Activated CD8-positive, alpha-beta memory T cell treated with anti-CD3 and anti-CD28 coated beads for 36 hours (primary cell): Measurements from ENCODE around the gene CLCNKB. TPM values are rescaled to one million over a fixed set of nuclear protein-coding genes. Genes with fewer than 3 reads are reported as not detected.

Experiments
- CTCF ChIA-PET: fragments of 350-600 bp; sonication (Branson Sonifier 250); formaldehyde crosslinking; loops from one replicate; lab custom pipeline; 2021; ENCODE audit warnings: antibody characterized with exemption; lab: Charles Lee
- POLR2A ChIA-PET: fragments of 350-600 bp; sonication (Branson Sonifier 250); formaldehyde crosslinking; loops from one replicate; lab custom pipeline; 2021; ENCODE audit warnings: antibody characterized with exemption; lab: Charles Lee
- total RNA-seq, 2 experiments: library from RNA; stranded (reverse); gene quantifications; one replicate each; pipeline ENCODE4 v1.2.3, GENCODE V29; 2021

The CLCNKB gene
- total RNA-seq, 2 experiments from 2014 or later, result not detected

DNA sequence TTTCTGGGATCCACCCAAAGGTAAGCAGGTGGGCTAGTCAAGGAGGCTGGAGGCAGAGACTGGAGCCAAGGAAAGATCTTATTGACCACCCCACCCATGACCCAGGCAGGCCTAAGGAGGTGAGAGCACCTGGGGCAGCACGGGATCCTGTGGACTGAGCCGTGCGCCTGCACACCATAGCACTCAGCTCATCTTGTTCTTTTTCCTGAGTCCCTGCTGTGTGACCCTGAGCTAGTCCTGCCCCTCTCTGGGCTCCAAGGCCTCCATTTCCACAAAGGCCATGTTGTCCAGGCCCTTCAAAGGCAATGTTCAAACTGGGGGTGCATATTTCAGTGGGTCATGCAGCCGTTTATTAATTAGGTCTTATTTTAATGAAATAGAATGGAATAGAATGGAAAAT lies 22.7 kb downstream of the CLCNKB start:
- POLR2A ChIA-PET, result no interaction called here

DNA sequence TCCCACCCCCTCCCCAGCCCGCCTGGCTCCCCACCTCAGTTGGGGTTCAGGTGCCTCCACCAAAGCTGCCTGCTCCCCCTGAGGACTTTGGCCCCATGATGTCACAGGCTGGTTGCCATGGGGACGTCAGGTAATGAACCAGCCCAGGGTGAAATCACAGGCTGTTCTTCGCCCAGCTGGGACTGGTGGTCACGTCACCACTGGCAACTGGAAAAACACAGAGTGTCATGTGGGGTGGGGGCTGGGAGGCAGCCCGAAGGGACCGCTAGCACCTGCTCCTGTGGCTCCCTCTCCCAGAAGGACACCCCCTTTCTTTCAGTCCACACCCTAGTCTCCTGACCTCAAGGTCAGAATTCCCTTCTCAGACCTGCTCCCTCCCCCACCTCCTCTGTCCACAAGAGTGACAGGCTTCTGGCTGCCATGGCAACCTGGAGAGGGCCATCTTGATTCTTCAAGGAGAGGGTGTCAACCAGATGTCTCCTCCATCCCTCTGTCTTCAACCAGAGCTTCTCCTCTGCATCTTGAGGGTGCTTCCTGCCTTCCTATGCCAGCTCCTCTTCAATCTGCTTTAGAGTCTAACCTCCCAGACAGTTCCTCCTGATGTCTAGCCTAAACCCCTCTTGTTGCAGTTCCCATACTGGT lies 23.7 kb downstream of the CLCNKB start:
- POLR2A ChIA-PET, result interaction anchor here (0.7 kb wide), 1 partner anchor 55 kb away, joined by 3 read pairs; no protein-coding TSS in a partner anchor
- CTCF ChIA-PET, result interaction anchor here (0.6 kb wide), 1 partner anchor 273 kb away, joined by 3 read pairs; no protein-coding TSS in a partner anchor

More for the DNA sequence above, 22.7 kb downstream of the CLCNKB start:
- CTCF ChIA-PET, result interaction anchor here (0.5 kb wide), 1 partner anchor 284 kb away, joined by 3 read pairs; no protein-coding TSS in a partner anchor

DNA sequence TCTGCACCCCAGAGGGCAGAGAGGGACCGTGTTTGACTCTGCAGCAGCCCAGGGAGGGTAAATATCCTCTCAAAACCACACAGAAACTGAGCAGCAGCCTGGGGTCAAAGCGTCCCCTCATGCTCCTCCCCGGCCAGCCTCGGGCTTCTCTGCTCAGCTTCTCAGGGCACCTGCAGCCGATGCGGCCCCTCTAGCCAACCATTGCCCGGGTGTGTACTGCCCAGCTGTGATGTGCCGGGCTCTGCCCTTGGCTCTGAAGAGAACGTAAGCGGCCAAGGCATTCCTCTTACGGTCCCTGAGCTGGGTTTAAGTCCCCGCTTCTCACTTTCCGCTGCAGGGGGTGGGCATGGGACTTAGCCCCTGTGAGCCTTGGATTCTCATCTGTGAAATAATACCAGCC lies 24.4 kb downstream of the CLCNKB start:
- CTCF ChIA-PET, result interaction anchor here (0.6 to 1.6 kb wide), 2 partner anchors 11 to 273 kb away, joined by 3 to 12 read pairs; no protein-coding TSS in a partner anchor
- POLR2A ChIA-PET, result no interaction called here

DNA sequence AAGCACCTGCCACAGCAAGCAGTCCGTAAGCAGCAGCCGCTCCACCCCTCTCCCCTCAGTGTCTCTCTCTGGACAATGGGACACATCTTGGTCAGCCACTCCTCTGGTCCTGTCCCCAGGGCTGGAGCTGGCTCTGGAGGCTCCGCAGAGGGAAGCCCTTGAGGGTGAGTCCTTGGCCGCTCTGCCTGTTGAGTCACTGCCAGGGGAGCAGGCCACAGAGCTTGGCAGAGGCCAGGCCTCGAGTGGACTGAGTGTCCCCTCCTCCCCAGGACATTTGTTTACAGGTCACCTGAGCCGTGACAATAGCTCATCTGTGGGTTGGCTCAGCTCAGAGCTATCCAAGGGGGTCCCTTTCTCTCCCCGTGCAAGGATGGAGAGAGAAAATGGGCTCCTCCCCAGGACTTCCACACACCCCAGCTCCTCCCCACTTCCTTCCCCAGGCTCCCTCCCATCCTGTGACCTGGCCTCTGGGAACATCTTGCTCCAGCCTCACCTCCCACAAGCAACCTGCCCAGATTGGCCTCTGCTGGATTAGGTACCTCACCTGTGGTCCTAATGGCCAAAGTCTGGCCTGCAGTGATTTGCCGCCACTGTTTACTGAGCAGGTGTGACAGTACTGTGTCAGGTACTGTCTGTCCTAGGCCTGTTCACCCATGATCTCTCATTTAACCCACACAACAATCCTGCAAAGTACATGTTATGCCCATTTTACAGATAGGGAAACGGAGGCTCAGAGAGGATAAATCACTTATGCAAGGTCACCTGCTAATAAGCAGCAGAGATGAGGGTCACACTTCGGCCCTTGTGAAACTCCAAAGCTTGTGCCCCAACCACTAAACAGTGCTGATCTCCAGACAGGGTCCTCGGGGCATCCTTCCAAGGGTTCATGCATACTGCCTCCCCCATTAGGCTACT lies 25.0 kb downstream of the CLCNKB start:
- POLR2A ChIA-PET, result no interaction called here
- CTCF ChIA-PET, result interaction anchor here (0.6 to 1.6 kb wide), 3 partner anchors 10 to 104 kb away, joined by 5 to 12 read pairs (median 5); no protein-coding TSS in a partner anchor

DNA sequence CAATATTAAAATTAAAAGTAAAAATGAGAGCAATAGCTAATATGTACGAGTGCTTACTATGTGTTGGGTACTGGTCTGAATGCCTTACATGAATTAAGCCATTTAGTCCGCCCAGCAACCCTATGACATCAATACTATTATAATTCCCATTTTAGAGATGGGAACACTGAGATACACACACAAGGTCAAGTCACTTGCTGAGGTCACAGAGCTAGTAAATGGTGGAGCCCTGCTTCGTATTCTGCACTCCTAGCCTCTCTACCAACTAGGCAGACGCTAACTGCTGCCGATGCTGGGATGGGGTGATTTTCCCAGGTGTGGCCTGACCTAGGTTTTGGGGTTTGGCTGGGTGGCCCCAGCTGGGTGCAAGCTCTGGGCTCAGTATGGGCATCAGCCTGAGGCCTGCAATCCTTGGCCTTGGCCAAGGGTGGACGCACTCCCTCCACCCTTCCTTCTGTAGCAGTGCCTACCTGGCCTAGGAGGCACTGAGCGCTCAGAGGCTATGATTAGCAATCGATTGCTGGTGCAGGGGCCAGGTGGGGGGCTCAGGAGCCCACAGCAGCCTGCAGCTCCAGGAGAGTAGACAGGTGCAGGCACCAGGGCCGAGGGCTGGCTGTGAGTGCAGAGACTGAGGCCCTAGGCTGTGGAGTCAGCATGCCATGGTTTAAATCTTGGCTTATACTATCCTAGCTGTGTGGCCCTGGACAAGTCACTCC lies 27.2 kb downstream of the CLCNKB start:
- ChIA-PET POLR2A (interaction anchor here (0.6 kb wide), 1 partner anchor 255 kb away, joined by 4 read pairs; no protein-coding TSS in a partner anchor), CTCF (interaction anchor here (1.2 to 1.9 kb wide), 3 partner anchors 8 to 173 kb away, joined by 3 to 4 read pairs (median 4); no protein-coding TSS in a partner anchor)

DNA sequence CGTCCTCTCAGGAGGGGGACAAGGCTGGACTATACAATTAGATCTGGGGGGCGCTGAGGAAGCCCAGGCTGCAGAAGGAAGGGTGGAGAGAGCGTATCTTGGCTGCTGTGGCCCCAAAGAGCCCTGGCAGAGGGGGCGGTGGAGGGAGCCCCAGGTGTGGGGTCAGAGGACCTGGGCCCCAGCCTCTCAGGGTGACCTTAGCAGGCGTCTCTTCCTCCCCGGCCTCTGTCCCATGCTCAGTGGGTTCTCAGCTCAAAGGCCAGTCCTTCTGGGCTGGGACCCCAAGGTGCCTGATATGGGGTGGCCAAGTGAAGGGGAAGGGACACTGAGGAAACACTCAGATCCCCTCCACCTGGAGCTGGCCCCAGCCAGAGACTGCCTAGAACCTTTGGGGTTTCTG lies 28.0 kb downstream of the CLCNKB start:
- ChIA-PET CTCF (interaction anchor here (0.6 to 1.7 kb wide), 4 partner anchors 61 to 172 kb away, joined by 3 to 4 read pairs (median 3); no protein-coding TSS in a partner anchor), POLR2A (no interaction called here)

DNA sequence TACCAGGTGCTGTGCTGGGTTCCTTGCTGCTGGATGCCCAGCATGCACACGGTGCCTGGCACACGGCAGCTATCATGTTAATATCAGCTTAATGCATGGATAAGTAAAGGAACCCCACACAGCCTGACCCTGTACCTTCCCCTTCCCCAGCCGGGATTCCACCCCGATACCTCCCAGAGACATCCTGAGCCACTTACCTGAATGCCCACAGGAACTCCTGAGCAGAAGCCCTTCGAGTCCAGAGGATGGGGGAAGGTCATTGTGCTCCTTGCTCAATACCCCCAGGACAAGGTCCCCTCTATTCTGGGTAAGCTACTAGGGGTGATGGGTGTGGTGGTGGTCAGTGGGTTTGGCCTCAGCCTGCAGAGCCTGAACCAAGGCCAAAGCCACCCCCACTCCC lies 28.5 kb downstream of the CLCNKB start:
- ChIA-PET POLR2A (no interaction called here), CTCF (interaction anchor here (0.6 to 1.7 kb wide), 4 partner anchors 61 to 172 kb away, joined by 3 to 4 read pairs (median 3); no protein-coding TSS in a partner anchor)

DNA sequence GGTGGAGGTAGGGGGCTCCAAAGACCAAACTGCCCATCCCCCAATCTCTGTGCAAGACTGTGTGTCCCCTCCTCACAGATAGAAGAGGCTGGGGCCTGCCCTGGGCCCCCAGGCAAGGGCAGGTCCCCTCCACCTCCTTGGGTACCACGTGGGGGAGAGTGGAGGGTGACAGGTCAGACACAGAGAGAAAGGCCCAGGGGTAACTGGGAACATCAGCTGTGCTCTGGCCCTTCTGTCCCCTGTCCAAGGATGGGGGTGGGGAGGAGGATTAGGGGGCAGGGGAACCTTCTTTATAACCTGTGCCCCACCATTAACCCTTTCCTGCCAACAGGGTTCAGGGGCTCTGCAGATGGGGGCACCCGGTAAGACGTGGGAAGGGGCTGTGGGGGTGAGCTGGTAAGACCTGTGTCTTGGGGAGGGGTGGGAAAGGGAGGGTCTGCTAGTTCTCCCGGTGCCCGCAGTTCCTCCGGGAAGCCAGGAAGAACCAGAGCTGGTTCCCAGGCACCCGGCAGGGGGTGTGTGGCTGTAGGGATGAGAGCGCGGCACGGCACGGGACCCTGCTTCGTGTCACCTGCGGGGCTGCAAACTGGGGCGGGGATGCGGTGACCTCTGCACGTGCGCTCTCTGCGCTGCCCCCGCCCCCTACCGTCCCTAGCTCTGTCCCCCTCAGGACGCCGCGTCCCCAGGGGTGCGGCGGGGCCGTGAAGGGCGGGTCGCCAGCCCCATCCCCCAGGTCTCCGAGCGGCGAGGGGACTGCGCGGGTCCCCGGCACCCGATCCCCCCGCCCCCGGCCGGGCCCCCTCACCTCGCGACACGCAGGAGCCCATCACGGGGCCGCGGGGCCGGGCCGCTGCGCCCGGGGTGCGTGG lies 29.3 kb downstream of the CLCNKB start:
- POLR2A ChIA-PET, result no interaction called here
- CTCF ChIA-PET, result interaction anchor here (0.9 to 2.3 kb wide), 6 partner anchors 10 to 127 kb away, joined by 3 to 9 read pairs (median 4); no protein-coding TSS in a partner anchor

DNA sequence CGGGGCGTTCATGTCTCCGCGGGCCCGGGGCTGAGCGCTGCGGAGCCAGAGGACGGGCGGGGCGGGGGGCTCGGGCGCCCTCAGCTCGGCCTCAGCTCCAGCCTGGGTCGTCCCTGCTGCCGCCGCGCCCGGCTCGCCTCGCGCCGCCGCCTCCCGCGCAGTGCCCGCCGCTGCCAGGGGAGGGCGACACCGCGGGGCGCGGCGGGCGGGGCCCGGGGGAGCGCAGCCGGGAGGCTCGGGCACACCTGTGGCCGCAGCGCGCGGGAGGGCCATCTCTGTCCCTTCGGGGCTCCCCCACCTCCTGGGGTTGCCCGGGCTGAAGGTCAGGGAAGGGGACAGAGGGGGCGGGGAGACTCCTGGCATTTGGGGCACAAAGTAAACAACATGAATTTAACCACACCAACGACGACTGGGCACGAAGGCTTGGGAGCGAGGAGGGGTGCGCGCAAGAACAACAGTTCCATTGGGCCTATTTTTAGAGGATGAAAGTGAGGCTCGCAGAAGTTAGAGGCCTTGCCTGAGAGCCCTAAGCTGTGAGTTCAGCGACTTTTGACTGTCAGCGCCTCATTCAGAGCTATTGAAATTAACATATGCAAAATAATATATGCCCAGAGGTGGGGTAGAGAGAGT lies 30.0 kb downstream of the CLCNKB start, which contains the start of gene FAM131C:
FAM131C (minus strand) TSS at position 162 of the 630 bp plus-strand sequence. CDS start 209 bp downstream, outside the sequence.
- CTCF ChIA-PET, result interaction anchor here (0.5 to 2.3 kb wide), 8 partner anchors 9 to 280 kb away, joined by 3 to 9 read pairs (median 3); no protein-coding TSS in a partner anchor
- POLR2A ChIA-PET, result no interaction called here

DNA sequence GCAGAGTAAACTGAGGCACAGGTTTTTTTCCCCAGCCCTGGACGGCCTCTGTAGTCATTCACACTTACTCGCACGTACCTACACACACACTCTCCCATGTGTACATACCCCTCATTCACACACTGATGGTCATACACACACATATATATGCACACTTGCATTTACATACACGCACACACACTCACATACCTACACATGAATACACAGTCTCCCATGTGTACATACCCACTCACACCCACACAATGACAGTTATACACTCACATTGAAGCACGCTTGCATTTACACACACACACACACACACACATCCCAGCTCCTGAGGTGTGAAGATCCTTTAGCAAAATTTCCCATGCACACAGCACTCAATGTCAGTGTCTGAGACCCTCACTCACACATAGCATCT lies 30.6 kb downstream of the CLCNKB start:
- CTCF ChIA-PET, result interaction anchor here (0.8 to 2.3 kb wide), 5 partner anchors 8 to 116 kb away, joined by 3 to 9 read pairs (median 4); no protein-coding TSS in a partner anchor
- POLR2A ChIA-PET, result no interaction called here

DNA sequence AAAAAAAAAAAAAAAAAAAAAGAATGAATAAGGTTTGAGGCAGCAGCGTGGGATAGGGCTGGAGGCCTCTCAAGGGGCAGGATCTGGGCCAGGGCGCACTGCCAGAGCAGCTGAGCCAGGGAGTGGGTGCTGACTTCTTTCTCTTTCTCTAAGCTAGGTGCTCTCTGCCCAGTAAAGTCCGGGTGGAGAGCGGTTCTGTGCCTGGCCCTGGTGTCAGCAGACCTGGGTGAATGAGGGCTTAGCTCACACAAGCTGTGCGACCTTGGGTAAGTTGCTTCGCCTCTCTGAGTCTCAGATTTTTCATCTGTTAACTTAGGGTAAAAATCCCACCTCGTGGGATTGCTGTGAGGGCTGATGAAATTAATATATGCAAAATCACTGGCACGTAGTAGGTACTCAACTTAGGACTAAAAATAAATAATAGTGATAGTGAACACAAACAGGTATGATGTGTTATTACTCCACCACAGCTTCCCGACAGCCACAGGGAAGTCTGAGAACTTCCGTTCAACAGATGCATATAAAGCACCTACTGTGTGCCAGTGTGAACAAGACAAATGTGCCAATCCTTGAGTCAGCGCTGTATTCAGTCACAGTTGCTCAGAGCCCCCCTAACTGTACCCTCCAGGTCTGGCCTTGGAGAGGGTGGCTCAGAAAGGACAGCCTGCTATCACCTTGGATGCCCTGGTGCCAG lies 31.9 kb downstream of the CLCNKB start:
- CTCF ChIA-PET, result interaction anchor here (0.6 to 1.7 kb wide), 6 partner anchors 17 to 410 kb away, joined by 3 to 5 read pairs (median 3); no protein-coding TSS in a partner anchor
- POLR2A ChIA-PET, result no interaction called here

DNA sequence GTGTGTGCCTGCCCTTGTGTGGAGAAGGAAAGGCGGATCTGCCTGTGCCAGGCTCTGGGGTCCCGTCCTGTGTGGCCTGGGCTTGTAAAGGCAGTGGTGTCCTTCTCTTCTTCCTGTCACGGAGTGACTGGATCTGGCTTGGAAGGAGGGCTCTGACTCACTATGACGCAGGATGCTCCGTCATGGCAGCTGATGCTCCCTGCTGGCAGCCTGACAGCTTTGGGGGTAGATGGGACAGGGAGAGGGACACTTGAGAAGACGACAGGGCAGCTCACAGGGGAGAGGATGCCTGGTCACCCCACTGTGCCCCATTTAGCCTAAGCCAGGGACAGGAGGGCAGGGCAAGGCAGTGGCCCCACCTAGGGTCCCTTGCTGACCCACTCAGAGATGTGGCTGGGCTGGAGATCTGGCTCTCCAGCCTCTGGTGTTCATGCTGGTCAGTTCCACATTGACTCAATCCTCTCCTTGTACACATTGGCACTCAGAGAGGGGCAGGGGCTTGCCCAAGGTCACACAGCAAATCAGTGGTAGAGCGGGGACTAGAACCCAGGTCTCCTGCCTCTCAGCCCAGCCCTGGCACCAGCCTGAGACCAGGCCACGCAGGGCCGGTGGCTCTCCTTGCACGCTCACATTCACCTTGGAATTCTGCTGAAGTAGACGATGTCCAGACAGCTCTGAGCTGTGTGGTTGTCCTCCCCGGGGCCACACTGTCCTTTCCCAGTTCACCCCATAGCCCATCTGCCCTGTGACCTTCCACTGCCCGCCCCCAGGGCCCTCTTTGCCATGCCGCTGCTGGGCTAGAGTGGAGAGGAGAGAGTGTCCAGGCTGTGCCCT lies 32.7 kb downstream of the CLCNKB start:
- ChIA-PET CTCF (interaction anchor here (1.7 kb wide), 1 partner anchor 106 kb away, joined by 3 read pairs; no protein-coding TSS in a partner anchor), POLR2A (no interaction called here)

DNA sequence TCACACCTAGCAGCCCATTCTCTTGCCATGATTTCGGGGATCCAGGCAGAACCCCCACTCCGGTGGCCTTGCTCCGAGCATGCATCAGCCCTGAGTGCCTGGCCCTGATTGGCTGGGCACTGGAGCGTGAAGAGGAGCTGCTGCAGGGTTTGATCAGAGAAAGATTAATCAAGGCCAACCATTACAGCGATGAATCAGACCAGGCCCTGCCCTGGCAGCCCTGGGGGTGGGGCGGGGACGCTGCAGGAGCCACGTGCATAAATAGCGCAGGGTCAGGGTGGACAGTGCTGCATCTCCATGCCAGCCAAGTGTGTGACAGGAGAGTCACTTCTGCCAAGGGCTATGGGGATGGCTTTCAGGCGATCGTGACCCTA lies 33.3 kb downstream of the CLCNKB start:
- POLR2A ChIA-PET, result no interaction called here
- CTCF ChIA-PET, result interaction anchor here (1.7 to 6.6 kb wide), 2 partner anchors 105 to 111 kb away, joined by 3 to 110 read pairs; no protein-coding TSS in a partner anchor

DNA sequence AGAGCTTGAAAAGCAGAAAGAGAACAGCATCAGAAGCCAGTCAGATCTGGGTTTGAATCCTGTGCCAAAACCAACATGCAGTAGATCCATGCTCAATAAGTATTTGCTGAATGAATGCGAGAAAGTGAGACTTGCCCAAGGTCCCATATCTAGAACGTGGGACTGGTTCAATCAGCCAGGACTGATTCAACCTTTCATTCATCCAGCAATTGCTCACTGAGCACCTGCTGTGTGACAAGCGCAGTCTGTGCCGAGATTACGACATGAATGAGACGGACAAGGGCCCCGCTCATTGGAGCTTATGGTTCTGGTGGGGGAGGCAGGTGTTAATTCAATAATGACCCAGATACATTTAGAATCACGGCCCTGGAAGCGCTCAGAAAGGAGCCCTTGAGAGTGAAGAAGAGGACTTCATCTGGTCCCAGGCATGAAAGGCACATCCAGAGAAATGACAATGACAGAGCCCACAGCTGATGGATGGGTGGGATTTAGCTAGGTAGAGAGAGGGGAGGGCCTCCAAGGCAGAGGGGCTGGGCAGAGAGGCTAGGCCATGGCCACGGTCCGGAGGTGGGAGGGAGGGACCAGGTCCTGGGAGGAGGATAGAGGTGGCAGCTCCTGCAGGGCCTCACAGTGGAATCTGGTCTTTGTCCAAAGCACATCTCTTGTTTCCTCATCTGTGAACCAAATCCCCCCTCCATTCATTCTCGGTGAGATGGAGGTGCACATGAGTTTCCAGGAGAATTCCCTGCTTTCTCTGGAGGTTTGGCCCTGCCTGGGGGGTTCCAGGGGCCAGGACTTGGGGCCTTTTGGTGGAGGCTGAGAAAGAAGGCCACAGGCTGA lies 34.0 kb downstream of the CLCNKB start:
- CTCF ChIA-PET, result interaction anchor here (1.0 to 6.6 kb wide), 8 partner anchors 49 to 288 kb away, joined by 3 to 110 read pairs (median 6); no protein-coding TSS in a partner anchor
- POLR2A ChIA-PET, result no interaction called here
